ENCODE measurements around the gene UEVLD.

GRCh38 chr11:18623707-18624106 lies 35.2 kb upstream of the UEVLD start:
- TF ChIP-seq ZNF274 (IDR thresholded peaks at IDR 0.05; ENCODE audit: low read depth, low read length) (no peak), YY1 (IDR thresholded peaks at IDR 0.05; ENCODE audit: insufficient read depth, insufficient read length) (no peak), SUZ12 (IDR thresholded peaks at IDR 0.05; ENCODE audit: extremely low read depth, insufficient read depth, insufficient read length) (no peak)

Measured in NT2/D1 (cell line).